Hypothalamus (tissue), 51 donors: ENCODE data around the gene RGS7.
"Not testable (repeated sequence)": the region's sequence is repeated elsewhere in the genome, so short reads cannot be mapped to it uniquely, and the experiment has no call there.

Experiments used
- DNase-seq, 51 donors: peaks; one replicate each; lab custom pipeline; 2025; lab: John Stamatoyannopoulos, UW

The RGS7 gene

DNA sequence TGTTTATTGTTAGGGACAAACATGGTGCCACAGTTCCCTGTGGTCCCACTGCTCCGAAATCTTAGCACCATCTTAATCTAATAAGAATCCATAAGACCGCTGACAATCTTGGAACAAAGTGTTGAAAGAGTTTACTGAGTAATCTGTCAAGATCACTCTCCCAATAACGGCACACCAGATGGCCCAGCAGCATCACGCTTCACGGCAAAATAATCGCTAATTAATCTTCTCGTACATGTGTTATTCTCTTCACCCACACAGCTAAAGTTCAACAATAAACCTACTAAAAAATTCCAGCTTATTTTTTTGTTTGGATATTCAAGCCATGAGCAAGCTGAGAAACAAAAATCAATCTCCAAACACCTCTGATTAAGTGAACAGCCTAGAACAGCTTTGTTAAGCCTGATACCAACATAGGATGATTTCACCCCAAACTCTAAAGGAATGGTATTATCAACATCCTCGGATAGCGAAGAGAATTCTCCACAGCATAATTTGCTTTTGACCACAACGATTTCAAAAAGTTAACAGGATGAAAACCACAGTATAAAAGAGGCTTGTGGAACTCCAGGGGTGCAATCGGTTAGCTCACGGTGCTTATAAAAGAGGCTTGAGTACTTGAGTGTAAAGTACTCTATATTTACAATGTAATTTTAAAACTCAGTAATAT, 415.2 kb downstream of the RGS7 start:
- DNase-seq = no peak

DNA sequence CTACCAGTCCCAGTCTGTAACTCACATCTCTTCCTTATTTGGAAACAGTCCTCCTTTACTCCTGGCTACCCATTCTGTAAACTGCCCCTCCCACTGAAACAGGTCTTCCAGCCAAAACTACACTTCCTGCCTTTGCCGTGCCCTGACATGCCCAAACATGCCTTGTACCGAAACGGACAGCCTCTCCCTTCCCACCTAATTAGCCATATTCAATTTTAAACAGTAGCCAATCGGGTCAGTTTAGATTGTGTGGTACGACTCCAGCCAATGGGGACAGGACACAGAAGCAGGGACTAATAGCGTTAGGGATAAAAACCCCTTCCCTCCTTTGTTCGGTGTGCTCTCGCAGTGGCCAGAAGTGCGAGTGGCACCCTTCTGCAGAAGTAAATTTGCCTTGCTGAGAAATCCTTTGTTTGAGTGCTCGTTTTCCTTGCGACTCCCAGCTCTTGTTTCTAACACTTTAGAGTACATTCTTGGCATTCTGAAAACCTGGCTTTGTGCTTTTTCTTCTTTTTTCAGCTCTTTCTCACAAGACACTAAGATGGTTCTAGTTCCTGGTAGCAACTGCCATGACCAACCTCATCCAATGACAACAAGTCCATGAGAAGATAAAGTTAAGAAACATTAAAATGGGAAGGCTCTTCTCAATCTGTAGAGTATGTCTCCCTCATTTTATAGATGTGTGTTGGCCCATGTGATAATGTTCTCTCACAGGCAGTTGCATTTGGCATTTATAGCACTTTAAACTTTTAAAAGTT, 419.9 kb downstream of the RGS7 start:
- no peak for DNase-seq

DNA sequence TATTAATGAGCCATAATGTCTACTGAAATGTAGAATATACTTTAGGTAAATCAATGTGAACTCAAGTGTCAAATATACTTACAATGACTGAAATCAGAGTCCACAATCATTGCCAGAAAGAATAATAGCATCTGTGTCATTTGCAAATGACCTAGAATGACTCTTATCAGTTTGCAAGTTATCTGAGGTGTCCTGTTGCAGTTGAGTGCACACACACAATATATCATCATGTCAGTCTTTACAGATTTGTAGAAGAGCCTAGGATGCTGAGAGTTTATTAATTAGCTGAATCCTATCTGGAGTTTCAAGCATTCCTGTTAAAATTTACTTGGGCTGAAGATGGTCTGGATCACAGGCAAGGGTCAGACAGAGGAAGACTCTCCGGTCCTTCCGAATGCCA, 421.1 kb downstream of the RGS7 start:
- no peak for DNase-seq

DNA sequence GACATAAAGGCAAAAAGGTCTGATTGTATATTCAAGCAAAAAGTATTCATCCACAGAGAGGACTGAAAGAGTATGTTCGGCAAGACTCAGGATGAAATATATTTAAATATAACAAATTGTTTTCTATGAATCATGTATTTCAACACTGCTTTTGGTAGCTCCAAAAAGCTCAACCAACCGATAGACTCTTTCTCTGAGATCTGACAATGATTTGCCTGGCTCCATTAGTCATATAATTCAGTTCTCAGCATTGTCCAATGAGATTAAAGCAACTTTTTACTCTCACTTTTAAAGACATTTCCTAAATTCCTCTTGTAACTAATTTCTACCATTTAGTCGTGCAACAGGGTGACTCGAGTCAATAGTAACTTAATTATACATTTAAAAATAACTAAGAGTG, 426.0 kb downstream of the RGS7 start:
- DNase-seq = no peak

DNA sequence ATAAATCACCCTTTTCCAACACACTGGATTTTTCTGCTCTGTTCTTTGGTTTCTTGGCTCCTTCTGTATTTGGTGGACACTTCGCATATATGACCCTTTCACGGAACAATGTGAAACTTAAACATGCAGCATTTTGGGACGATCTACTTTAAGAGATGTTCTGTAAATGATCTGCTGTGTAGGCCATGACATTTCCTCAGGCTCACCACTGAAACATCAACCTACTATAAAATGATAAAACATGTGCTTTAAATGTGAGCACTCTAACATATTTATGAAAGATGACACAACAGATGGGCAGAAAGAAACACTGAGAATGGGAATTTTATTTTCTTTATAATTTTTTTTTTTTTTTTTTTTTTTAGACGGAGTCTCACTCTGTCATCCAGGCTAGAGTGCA, 428.7 kb downstream of the RGS7 start:
- DNase-seq = no peak

DNA sequence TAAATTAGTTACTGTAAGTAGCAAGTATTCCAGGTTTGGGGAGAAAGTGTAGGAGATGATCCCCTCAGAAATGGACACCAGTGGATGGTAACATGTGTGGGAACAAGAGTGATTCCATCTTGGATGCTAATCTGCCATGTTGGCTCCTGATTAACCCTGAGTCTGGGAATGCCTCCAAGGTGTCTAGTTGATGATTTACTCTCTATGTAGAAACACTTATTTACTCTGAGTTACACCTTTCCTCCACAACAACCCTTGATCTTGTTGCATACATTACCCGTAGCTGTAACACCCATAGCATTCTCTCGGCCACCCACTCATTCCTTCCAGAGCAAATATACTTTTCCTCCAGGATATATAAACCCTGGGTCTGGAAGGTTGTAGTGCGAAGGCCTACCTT, 429.2 kb downstream of the RGS7 start:
- DNase-seq = no peak

DNA sequence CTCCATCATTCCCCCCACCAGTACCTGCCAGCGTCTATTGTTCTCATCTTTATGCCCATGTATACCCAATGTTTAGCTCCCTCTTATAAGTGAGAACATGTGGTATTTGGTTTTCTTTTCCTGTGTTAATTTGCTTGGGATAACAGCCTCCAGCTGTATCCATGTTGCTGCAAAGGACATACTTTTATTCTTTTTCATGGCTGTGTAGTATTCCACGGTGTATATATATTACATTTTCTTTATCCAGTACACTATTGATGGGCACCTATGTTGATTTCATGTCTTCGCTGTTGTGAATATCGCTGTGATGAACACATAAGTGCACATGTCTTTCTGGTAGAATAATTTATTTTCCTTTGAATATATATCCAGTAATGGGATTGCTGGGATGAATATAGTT, 431.7 kb downstream of the RGS7 start:
- DNase-seq = no peak

DNA sequence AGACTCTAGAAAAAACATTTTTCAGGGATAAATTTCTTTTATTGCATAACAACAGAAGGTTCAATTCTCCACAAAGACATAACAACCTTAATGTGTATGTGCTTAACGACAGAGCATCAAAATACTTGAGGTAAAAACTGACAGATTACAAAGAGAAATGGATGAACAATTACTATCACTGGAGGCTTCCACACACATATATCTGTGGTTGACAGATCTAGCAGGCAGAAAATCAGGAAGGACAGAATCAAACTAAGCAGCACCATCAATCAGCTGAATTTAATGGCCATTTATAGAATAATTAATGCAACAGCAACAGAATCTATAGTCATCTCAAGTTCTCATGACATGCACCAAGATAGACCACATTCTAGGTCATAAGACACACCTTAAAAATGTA, 439.0 kb downstream of the RGS7 start:
- no peak for DNase-seq

DNA sequence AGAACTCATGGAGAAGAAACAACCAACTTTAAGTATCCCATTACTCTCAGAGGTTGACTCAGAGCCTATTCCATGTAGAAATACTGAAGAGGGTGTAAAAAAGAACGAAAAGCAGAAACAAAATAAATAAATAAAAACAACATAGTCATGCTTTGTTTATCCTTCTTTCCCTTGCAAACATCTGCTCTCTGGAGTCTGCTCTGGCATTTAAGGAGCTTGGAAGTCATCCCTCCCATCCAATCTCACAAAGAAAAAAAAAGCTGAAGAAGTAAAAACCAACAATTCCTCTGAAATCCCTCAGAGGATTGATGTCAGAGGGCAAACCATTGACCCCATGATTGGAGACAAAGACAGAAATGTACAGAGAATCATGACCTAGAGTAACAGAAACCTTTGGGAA, 442.5 kb downstream of the RGS7 start:
- DNase-seq = no peak

DNA sequence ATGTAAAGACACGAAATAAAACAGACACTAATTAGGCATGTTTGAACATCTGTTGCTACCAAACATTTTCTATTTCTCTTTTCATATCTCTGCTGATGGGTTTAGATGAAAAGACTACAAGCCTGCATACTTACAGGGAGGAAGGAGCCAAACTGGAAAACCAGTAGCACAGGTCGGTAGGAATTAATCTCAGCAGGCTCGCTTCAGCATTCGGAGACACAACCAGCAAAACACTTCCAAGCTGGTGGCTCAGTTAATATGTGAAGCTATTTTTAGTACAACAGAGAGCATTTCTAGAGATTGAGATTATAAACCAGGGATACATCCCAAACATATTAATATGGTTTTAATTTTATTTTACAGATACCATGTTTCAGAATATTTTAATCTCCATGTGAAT, 444.2 kb downstream of the RGS7 start:
- DNase-seq = no peak

DNA sequence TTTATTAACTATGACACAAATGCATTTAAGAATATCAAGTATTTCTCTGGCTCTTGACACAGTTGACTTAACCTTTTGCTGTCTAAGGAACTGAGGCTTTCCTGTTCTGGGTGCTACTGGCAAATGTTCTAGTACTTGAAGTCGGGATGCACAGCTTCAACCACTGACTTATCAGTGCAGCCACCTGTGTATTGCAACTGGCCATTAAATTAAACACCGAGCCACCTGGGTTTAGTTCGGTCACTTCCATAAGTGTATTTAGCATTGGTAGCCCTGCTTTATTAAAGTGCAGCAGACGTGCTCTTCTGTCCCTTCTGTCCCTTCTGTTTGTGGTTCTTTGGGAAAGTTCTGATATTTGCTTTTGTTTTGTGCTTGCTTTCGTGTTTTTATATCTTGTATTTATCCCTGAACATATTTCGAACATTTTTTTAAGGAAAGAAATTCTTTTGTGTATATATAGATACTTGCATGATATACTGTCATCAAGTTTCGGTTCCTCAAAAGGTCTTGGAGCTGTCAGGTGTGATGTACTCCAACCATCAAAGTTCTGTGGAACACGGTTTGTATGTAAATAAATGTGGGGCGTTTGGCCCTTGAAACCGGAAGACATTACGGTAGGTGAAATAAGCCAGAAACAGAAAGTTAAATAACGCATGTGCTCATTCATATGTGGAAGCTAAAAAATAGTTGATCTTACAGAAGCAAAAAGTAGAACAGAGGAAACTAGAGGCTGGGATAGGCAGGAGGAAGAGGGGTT, 447.1 kb downstream of the RGS7 start:
- no peak for DNase-seq

DNA sequence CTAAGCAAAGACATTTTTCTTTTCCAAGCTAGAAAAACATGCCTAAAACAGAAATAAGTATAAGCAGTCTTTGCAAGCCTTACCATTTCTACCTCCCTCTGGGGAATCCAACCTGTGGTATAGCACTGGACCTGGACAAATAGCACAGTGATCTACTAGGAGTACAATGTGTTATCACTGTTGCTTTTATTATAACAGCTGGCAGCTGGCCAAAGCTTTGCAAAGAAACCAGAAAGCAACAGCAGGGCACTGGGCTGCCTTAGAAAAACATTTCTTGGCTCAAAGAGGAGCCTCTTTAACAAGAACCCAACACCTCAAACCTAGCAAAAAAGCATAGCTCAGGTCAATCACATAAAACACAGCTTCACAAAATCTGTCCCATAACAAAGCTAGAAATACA, 450.5 kb downstream of the RGS7 start:
- DNase-seq = no peak

DNA sequence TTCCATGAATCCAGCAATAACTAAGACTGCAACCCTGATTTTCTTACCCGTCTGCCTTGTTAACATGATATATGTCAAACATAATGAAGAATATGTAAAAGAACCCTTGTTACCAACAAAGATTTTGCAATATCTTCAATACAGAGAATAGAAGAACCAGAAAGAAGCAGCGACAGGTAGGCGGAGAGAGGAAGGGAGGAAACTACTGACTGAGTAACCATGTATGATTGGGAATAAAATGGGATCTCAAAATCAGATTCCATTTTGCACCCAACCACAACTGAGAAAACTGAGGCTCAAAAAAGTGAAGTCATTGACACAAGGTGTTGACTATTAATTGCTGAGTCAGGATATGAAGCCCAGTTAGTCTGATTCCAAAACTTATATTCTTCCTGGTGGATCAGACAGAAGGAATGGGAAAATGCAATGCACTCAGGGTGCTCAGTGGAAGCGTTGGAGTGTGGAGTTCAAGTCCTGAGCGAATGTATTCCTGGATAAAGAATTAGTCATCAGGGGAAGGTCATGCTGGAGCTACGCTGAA, 451.7 kb downstream of the RGS7 start:
- DNase-seq = no peak

DNA sequence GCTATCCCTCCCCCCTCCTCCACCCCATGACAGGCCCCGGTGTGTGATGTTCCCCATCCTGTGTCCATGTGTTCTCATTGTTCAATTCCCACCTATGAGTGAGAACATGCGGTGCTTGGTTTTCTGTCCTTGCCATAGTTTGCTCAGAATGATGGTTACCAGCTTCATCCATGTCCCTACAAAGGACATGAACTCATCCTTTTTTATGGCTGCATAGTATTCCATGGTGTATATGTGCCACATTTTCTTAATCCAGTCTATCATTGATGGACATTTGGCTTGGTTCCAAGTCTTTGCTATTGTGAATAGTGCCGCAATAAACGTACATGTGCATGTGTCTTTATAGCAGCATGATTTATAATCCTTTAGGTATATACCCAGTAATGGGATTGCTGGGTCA, 461.6 kb downstream of the RGS7 start:
- not testable (repeated sequence) for DNase-seq

DNA sequence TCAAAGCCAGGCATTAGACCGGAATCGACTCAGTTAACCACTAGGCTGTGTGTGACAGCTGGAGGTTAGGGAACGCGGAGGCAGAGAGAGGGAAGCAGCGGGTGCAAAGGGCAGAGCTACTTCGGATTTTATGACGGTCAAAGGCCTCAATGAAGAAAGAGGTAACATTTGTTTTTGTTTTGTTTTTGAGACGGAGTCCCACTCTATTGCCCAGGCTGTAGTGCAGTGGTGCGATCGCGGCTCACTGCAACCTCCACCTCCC, 468.3 kb downstream of the RGS7 start:
- no peak for DNase-seq

DNA sequence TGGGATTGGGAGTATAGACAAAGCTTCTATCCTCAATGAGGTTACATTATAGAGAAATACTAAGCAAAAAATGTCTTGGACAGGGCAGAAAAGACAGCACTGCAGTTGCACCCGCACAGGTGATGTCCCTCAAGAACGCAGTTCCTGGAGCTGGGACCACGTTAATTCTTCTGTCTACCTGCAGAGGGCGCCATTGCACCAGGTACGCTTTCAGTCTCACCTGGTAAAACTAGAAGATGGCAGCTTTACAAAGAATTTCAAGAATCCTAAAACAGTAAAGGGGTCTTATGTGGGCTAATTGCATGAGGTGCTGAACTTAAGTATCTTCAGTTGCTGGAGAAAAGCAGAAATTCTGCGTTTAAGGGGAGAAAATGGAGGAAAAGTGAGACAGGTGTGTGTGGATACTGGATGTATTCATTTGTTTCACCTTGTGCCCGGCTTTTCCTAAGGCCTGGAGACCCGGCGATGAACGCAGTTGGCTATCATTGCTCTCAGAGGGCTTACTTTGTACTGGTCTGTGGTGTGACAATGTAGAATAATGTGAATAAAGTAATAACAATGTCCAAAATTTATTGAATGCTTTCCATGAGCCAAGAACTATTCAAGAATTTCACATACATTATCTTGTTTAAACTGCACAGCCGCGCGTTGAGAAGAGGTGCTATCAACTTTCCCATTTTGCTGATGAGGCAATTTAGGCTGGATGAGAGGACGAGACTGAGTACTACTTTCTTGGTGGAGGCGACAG, 468.8 kb downstream of the RGS7 start:
- peak in 8 of 51 donors; percentile 1 to 25 (median 6) for DNase-seq

DNA sequence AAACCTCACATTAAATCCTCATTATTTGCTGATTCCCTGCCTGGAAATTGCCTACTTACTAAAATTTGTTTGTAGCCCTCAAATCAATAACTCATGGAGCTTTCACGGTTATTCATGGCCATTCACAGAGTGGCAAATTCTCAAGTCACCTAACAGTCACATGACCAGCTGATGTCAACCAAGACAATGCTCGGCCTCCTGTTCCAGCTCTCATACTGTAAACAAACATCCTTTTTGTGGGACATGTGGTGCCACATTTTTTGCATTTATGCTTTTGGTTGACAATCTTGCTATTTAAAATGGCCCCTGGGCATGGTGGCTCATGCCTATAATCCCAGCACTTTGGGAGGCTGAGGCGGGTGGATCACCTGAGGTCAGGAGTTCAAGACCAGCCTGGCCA, 473.5 kb downstream of the RGS7 start:
- no peak for DNase-seq

DNA sequence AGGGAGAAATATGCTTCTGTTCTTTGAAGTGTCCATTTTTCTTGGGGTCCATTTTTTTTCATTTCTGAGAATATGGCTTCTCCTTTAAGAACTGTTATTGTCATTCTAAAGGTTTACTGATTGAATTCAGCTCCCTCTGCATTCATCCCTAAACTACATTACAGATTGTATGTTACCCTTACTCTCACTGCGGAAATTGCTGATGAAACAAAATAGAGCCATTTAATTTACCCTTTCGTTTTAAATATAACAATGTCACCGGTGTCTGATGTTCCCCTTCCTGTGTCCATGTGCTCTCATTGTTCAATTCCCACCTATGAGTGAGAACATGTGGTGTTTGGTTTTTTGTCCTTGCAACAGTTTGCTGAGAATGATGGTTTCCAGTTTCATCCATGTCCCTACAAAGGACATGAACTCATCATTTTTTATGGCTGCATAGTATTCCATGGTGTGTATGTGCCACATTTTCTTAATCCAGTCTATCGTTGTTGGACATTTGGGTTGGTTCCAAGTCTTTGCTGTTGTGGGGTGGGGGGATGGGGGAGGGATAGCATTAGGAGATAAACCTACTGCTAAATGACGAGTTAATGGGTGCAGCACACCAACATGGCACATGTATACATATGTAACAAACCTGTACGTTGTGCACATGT, 474.2 kb downstream of the RGS7 start:
- DNase-seq = not testable (repeated sequence)

DNA sequence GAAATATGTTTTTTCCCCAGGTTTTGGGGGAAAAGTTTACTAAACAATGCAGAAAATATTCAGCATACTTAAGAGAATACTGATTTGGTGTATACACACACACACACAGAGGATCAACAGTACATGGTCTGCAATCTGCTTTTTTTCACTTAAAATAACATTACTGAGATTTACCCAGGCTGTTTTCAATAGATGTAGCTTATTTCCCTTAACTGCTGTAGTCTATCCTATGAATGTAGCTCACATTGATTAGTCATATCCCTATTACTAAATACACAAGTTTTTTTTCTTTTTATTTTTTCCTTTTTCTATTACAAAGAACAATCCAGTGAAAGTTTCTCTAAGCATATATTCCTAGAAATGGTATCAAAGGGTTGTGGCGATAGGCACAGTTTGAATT, 478.4 kb downstream of the RGS7 start:
- DNase-seq = no peak

DNA sequence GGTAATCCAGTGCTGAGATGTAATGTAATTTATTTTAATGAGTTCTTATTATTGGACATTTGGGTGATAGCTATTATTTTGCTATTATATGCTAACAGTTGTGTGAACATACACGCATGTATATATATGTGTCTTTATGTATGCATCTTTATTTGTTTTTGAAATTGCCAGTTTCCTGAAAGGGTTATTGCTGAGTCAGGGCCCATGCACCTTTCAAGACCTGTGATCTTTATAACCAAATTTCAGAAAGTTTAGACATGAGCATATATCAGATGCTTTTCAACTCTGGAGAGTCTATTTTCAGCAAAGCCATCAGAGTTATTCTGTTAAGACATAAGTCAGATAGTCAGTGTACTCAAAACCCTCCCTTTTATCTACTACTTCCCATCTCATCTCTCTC, 479.4 kb downstream of the RGS7 start:
- DNase-seq = no peak

DNA sequence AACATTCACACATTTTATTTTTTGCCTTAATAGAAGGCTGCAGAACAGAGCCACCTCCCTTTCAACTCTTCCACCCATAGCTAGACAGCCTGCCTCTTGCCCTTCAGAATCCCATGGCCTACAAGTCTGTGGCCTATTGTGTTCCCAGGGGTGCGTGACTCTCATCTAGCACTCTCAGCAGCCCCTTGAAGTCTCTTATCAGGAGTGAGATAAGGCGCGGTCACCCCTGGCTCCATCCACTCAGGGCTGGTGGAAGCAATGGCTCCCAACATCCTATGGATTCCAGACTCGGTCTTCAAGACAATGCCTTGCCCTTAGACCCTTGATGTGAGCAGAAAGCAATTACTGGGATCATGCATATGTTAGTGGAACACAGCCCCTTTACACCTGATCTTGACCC, 480.9 kb downstream of the RGS7 start:
- DNase-seq = no peak
